Mesendoderm (in vitro differentiated cells): ENCODE data around the gene ATP10A.
A peak's percentile ranks its signal among the peaks of the same experiment; 100 is the strongest.

Source experiments
- DNase-seq: peaks from one replicate; pipeline ENCODE4 v3.0.0; 2013
- H2AK5ac ChIP-seq: 2 replicates; pipeline ENCODE4 v1.6.1; 2013; ENCODE audit warnings: low read length, inconsistent platforms
- H2BK120ac ChIP-seq: 2 replicates; pipeline ENCODE4 v1.6.1; 2013; ENCODE audit warnings: low read depth, mild to moderate bottlenecking, low read length, moderate library complexity, mixed read lengths
- H2BK15ac ChIP-seq: replicated peaks from 2 replicates; pipeline ENCODE4 v1.6.1; 2013; ENCODE audit warnings: low read depth, mild to moderate bottlenecking, moderate library complexity
- H2BK5ac ChIP-seq: 2 replicates; pipeline ENCODE4 v1.6.1; 2013; ENCODE audit warnings: low read length, inconsistent platforms
- H3K18ac ChIP-seq: 2 replicates; pipeline ENCODE4 v1.6.1; 2013; ENCODE audit warnings: mild to moderate bottlenecking, low read length, mixed read lengths
- H3K23ac ChIP-seq: one replicate; pipeline ENCODE4 v1.6.1; 2013; ENCODE audit warnings: low read length
- H3K27ac ChIP-seq: 2 replicates; pipeline ENCODE4 v1.5.1; 2013; ENCODE audit warnings: low read depth, mild to moderate bottlenecking, inconsistent platforms, low read length, moderate library complexity
- H3K27me3 ChIP-seq: 2 replicates; pipeline ENCODE4 v1.6.1; 2013; ENCODE audit warnings: low read length, control low read depth, mild to moderate bottlenecking, inconsistent platforms; ENCODE audit not compliant: insufficient read depth, poor library complexity
- H3K36me3 ChIP-seq: 2 replicates; pipeline ENCODE4 v1.6.1; 2013; ENCODE audit warnings: low read length, inconsistent platforms; ENCODE audit not compliant: control insufficient read depth, insufficient read depth
- H3K4ac ChIP-seq: one replicate; pipeline ENCODE4 v1.6.1; 2013; ENCODE audit warnings: low read depth, mild to moderate bottlenecking, low read length, moderate library complexity
- H3K4me1 ChIP-seq: 2 replicates; pipeline ENCODE4 v1.6.1; 2013; ENCODE audit warnings: low read depth, low read length, inconsistent platforms; ENCODE audit not compliant: control insufficient read depth
- H3K4me2 ChIP-seq: 2 replicates; pipeline ENCODE4 v1.6.1; 2013; ENCODE audit warnings: low read length
- H3K4me3 ChIP-seq: 2 replicates; pipeline ENCODE4 v1.5.1; 2013; ENCODE audit warnings: mild to moderate bottlenecking, low read length
- H3K56ac ChIP-seq: one replicate; pipeline ENCODE4 v1.6.1; 2013; ENCODE audit warnings: low read length
- H3K79me1 ChIP-seq: 2 replicates; pipeline ENCODE4 v1.6.1; 2013; ENCODE audit warnings: low read length, inconsistent platforms
- H3K79me2 ChIP-seq: 2 replicates; pipeline ENCODE4 v1.6.1; 2013; ENCODE audit warnings: mild to moderate bottlenecking, low read length; ENCODE audit not compliant: control insufficient read depth, insufficient read depth
- H3K9ac ChIP-seq: 2 replicates; pipeline ENCODE4 v1.6.1; 2013; ENCODE audit warnings: low read length, inconsistent platforms
- H4K5ac ChIP-seq: one replicate; pipeline ENCODE4 v1.6.1; 2013; ENCODE audit warnings: low read length
- H4K8ac ChIP-seq: one replicate; pipeline ENCODE4 v1.6.1; 2013; ENCODE audit warnings: low read depth, mild to moderate bottlenecking, control low read depth, low read length, moderate library complexity
- WGBS: extraction: QIAGEN DNeasy Blood & Tissue Kit; methylation state at CpG from one replicate; pipeline ENCODE4 v1.1.7; 2013; ENCODE audit warnings: low lambda C conversion rate, missing lambda C conversion rate; ENCODE audit not compliant: insufficient coverage; ENCODE audit errors: extremely low coverage; 5-methylcytosine and 5-hydroxymethylcytosine counted together

Gene ATP10A

GRCh38 chr15:25905140-25905539 is 42.0 kb upstream of the ATP10A start:
- Histone ChIP-seq H3K79me2 (no peaks in the 10 kb centered on the region), H2BK120ac (no peak overlapping the region), H3K27ac (no peak overlapping the region), H3K4me1 (no peaks in the 10 kb centered on the region), H4K8ac (no peak overlapping the region), H2BK15ac (no peak overlapping the region), H3K18ac (no peak overlapping the region), H3K4me2 (no peak overlapping the region), H3K4me3 (no peak overlapping the region), H2BK5ac (no peak overlapping the region), H3K23ac (no peak overlapping the region), H4K5ac (no peak overlapping the region), H3K9ac (no peak overlapping the region), H3K79me1 (no peaks in the 10 kb centered on the region), H3K4ac (no peak overlapping the region), H3K56ac (no peak overlapping the region), H3K36me3 (no peaks in the 10 kb centered on the region), H2AK5ac (no peak overlapping the region), H3K27me3 (no peaks in the 10 kb centered on the region)
- no CpG with 5 or more reads among the region's 2 CpGs for WGBS
- DNase-seq: no peak

GRCh38 chr15:25903024-25903581 is 40.0 kb upstream of the ATP10A start:
- no peak overlapping the region for H4K8ac ChIP-seq
- no peaks in the 10 kb centered on the region for H3K27me3 ChIP-seq
- no peaks in the 10 kb centered on the region for H3K79me1 ChIP-seq
- H3K18ac ChIP-seq: no peak overlapping the region
- no peak overlapping the region for H3K27ac ChIP-seq
- H3K9ac ChIP-seq: no peak overlapping the region
- no CpG with 5 or more reads among the region's 10 CpGs for WGBS
- H4K5ac ChIP-seq: no peak overlapping the region
- peak overlapping the region; percentile 35 for H3K56ac ChIP-seq
- no peak overlapping the region for H3K4me2 ChIP-seq
- no peak overlapping the region for H3K4me3 ChIP-seq
- no peaks in the 10 kb centered on the region for H3K79me2 ChIP-seq
- no peaks in the 10 kb centered on the region for H3K36me3 ChIP-seq
- peak; percentile 57 for DNase-seq
- H2BK120ac ChIP-seq: no peak overlapping the region
- H3K23ac ChIP-seq: no peak overlapping the region
- H2BK15ac ChIP-seq: no peak overlapping the region
- H3K4me1 ChIP-seq: no peaks in the 10 kb centered on the region
- H2AK5ac ChIP-seq: no peak overlapping the region
- H3K4ac ChIP-seq: no peak overlapping the region
- no peak overlapping the region for H2BK5ac ChIP-seq

GRCh38 chr15:25901811-25902605 is 38.9 kb upstream of the ATP10A start:
- Histone ChIP-seq H3K9ac (no peak overlapping the region), H3K27ac (no peak overlapping the region), H3K4me2 (no peak overlapping the region), H3K4me3 (no peak overlapping the region), H3K18ac (no peak overlapping the region), H3K4me1 (no peaks in the 10 kb centered on the region), H3K27me3 (no peaks in the 10 kb centered on the region), H3K79me1 (no peaks in the 10 kb centered on the region), H4K5ac (no peak overlapping the region), H2AK5ac (no peak overlapping the region), H3K4ac (no peak overlapping the region), H3K56ac (no peak overlapping the region), H2BK5ac (no peak overlapping the region), H3K23ac (no peak overlapping the region), H2BK120ac (no peak overlapping the region), H2BK15ac (no peak overlapping the region), H3K36me3 (no peaks in the 10 kb centered on the region), H3K79me2 (no peaks in the 10 kb centered on the region), H4K8ac (no peak overlapping the region)
- DNase-seq: no peak
- WGBS: no CpG with 5 or more reads among the region's 14 CpGs

GRCh38 chr15:25900901-25901300 is 37.8 kb upstream of the ATP10A start:
- no CpG with 5 or more reads among the region's 5 CpGs for WGBS
- Histone ChIP-seq H3K27me3 (no peaks in the 10 kb centered on the region), H3K9ac (no peak overlapping the region), H3K18ac (no peak overlapping the region), H3K27ac (no peak overlapping the region), H2BK120ac (no peak overlapping the region), H2BK15ac (no peak overlapping the region), H3K56ac (no peak overlapping the region), H3K23ac (no peak overlapping the region), H3K79me1 (no peaks in the 10 kb centered on the region), H3K36me3 (no peaks in the 10 kb centered on the region), H4K5ac (no peak overlapping the region), H2AK5ac (no peak overlapping the region), H3K4me1 (no peaks in the 10 kb centered on the region), H3K4me3 (no peak overlapping the region), H3K4ac (no peak overlapping the region), H4K8ac (no peak overlapping the region), H3K79me2 (no peaks in the 10 kb centered on the region), H2BK5ac (no peak overlapping the region), H3K4me2 (no peak overlapping the region)
- DNase-seq: no peak

GRCh38 chr15:25900431-25900830 is 37.3 kb upstream of the ATP10A start:
- Histone ChIP-seq H4K5ac (no peak overlapping the region), H3K9ac (no peak overlapping the region), H3K23ac (no peak overlapping the region), H3K4ac (no peak overlapping the region), H3K18ac (no peak overlapping the region), H3K27ac (no peak overlapping the region), H3K4me2 (no peak overlapping the region), H4K8ac (no peak overlapping the region), H3K36me3 (no peaks in the 10 kb centered on the region), H3K27me3 (no peaks in the 10 kb centered on the region), H2BK5ac (no peak overlapping the region), H2BK15ac (no peak overlapping the region), H3K79me2 (no peaks in the 10 kb centered on the region), H2BK120ac (no peak overlapping the region), H3K4me1 (no peaks in the 10 kb centered on the region), H2AK5ac (no peak overlapping the region), H3K4me3 (no peak overlapping the region), H3K79me1 (no peaks in the 10 kb centered on the region), H3K56ac (no peak overlapping the region)
- no CpG with 5 or more reads among the region's 2 CpGs for WGBS
- no peak for DNase-seq
